Measurements from ENCODE around the gene EPN2.
A peak's percentile ranks its signal among the peaks of the same experiment; 100 is the strongest.

The EPN2 gene

DNA sequence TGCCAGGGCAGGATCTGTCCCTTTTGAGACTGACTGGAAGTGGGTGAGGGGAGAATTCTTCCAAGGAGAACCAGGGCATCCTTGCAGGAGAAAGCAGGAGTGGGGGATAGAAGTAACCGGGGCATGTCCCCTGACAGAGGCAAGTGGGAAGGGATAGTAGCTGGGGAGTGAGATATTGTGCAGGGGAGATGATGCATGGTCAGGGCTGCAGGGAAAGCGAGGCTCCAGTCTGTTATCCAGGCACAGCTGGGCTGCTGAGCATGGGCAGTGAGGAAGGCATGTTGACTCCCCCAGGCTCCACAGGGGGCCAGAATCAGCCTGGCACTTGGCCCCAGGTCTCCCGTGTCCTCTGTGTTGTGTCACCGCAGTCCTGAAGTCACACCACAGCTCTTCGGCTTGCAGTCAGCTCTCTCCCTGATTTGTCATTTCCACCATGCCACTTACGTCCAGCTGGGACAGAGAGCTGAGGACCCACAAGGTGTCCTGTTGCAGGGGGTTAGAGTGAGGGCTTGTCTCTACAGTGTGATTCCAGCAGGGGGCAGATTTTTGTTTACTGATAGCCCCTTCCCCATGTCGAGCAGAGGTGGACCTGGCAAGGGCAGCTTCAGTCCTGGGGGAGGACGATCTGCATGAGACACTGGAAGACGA is 84.4 kb downstream of the EPN2 start:
- Histone ChIP-seq H4K8ac (ENCODE audit: low read length) (no peak overlapping the region), H2BK5ac (ENCODE audit: low read depth, low read length, poor library complexity, severe bottlenecking) (no peak overlapping the region), H3K18ac (ENCODE audit: low read depth in 1 of 2, low read length in 2 of 2) (no peak overlapping the region), H3K27me3 (ENCODE audit: control insufficient read depth in 1 of 2, insufficient read depth in 1 of 2, low read length in 2 of 2) (no peaks in the 10 kb centered on the region), H2BK120ac (ENCODE audit: low read depth, low read length) (no peak overlapping the region), H3K23ac (ENCODE audit: low read length in 2 of 2) (no peak overlapping the region), H2AFZ (ENCODE audit: low read depth, low read length) (no peak overlapping the region), H3K4me3 (ENCODE audit: insufficient read depth in 1 of 2, low read depth in 1 of 2, low read length in 2 of 2) (no peak overlapping the region), H2BK15ac (ENCODE audit: low read depth, poor library complexity, severe bottlenecking) (no peak overlapping the region), H3K4me2 (ENCODE audit: low read length, poor library complexity, severe bottlenecking) (no peak overlapping the region), H2BK12ac (ENCODE audit: low read length in 2 of 2) (no peak overlapping the region), H3K9me3 (ENCODE audit: control insufficient read depth, low read length) (peaks cover 2% of the 10 kb centered on the region), H3K4me1 (ENCODE audit: control insufficient read depth, insufficient read depth, low read depth, low read length) (peaks cover 24% of the 10 kb centered on the region), H3K14ac (ENCODE audit: low read length in 2 of 2) (no peak overlapping the region), H3K36me3 (ENCODE audit: control insufficient read depth in 1 of 2, insufficient read depth in 2 of 2, low read depth in 1 of 2, low read length in 2 of 2) (peaks cover 25 to 57% of the 10 kb centered on the region in 2 experiments), H4K91ac (ENCODE audit: low read length) (no peak overlapping the region), H3K27ac (ENCODE audit: low read length, poor library complexity, severe bottlenecking) (no peak overlapping the region), H2AK5ac (ENCODE audit: low read length, severe bottlenecking) (no peak overlapping the region), H3K9ac (ENCODE audit: low read length) (no peak overlapping the region), H3K4ac (ENCODE audit: low read depth in 1 of 2, low read length in 2 of 2) (no peak overlapping the region), H3K79me1 (replicated peaks; ENCODE audit: low read length, poor library complexity, severe bottlenecking) (peaks cover 20% of the 10 kb centered on the region)
- no peak for DNase-seq
- 89% methylated on average over 9 of the region's 9 CpGs for WGBS

DNA sequence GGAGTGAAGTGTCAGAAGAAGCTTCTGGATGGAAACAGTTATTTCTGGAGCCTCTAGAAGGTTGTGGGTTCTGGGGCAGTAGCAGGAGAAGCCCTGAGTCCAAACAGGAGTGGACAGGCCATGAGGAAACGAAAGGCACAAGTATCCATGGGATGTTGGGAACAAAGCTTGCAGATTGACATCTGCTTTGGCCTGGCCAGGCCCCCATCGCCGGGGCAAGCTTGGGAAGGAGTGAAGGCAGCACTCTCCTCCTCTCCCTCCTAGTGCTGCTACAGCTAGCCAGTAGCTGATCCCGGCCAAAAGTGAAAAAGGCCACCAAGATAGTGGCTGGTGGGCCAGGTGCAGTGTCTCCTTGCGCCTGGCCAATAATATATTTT is 85.0 kb downstream of the EPN2 start:
- no peak overlapping the region for H3K18ac ChIP-seq (ENCODE audit: low read depth in 1 of 2, low read length in 2 of 2)
- H3K9me3 ChIP-seq (ENCODE audit: control insufficient read depth, low read length) = peaks cover 2% of the 10 kb centered on the region
- H3K9ac ChIP-seq (ENCODE audit: low read length) = no peak overlapping the region
- H3K4me2 ChIP-seq (ENCODE audit: low read length, poor library complexity, severe bottlenecking) = no peak overlapping the region
- H3K14ac ChIP-seq (ENCODE audit: low read length in 2 of 2) = no peak overlapping the region
- no peak overlapping the region for H4K8ac ChIP-seq (ENCODE audit: low read length)
- H3K36me3 ChIP-seq (ENCODE audit: control insufficient read depth in 1 of 2, insufficient read depth in 2 of 2, low read depth in 1 of 2, low read length in 2 of 2) = peaks cover 25 to 55% of the 10 kb centered on the region in 2 experiments
- no peak overlapping the region for H2AK5ac ChIP-seq (ENCODE audit: low read length, severe bottlenecking)
- no peak overlapping the region for H3K23ac ChIP-seq (ENCODE audit: low read length in 2 of 2)
- no peak overlapping the region for H2BK5ac ChIP-seq (ENCODE audit: low read depth, low read length, poor library complexity, severe bottlenecking)
- no peak overlapping the region for H3K4ac ChIP-seq (ENCODE audit: low read depth in 1 of 2, low read length in 2 of 2)
- no peak overlapping the region for H2BK15ac ChIP-seq (ENCODE audit: low read depth, poor library complexity, severe bottlenecking)
- H2BK12ac ChIP-seq (ENCODE audit: low read length in 2 of 2) = no peak overlapping the region
- no peak for DNase-seq
- H2AFZ ChIP-seq (ENCODE audit: low read depth, low read length) = no peak overlapping the region
- no peak overlapping the region for H3K4me3 ChIP-seq (ENCODE audit: insufficient read depth in 1 of 2, low read depth in 1 of 2, low read length in 2 of 2)
- H3K27ac ChIP-seq (ENCODE audit: low read length, poor library complexity, severe bottlenecking) = no peak overlapping the region
- peaks cover 22% of the 10 kb centered on the region for H3K4me1 ChIP-seq (ENCODE audit: control insufficient read depth, insufficient read depth, low read depth, low read length)
- peaks cover 20% of the 10 kb centered on the region for H3K79me1 ChIP-seq (replicated peaks; ENCODE audit: low read length, poor library complexity, severe bottlenecking)
- 99% methylated on average over 5 of the region's 5 CpGs for WGBS
- no peak overlapping the region for H2BK120ac ChIP-seq (ENCODE audit: low read depth, low read length)
- no peaks in the 10 kb centered on the region for H3K27me3 ChIP-seq (ENCODE audit: control insufficient read depth in 1 of 2, insufficient read depth in 1 of 2, low read length in 2 of 2)
- H4K91ac ChIP-seq (ENCODE audit: low read length) = no peak overlapping the region

DNA sequence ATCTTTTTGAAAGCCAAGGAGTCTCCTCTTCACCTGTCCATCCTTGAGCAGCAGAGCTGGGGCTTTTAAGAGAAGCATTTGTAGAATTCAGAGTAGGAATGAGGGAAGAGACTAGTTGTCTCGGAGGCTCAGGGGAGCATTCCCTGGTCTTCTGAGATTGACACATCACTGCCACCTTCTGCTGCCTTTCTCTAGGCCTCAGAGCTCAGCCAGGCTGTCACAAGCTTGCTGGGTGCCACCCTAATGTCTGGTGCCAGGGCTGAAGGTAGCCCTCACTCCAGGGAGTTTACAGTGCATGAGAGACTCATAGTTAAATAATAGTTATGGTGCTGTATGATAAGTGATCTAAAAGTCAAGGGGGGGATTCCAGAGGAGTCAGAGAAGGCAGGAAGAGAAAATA is 85.7 kb downstream of the EPN2 start:
- DNase-seq = no peak
- H3K4me2 ChIP-seq (ENCODE audit: low read length, poor library complexity, severe bottlenecking) = no peak overlapping the region
- no peak overlapping the region for H3K23ac ChIP-seq (ENCODE audit: low read length in 2 of 2)
- H3K18ac ChIP-seq (ENCODE audit: low read depth in 1 of 2, low read length in 2 of 2) = no peak overlapping the region
- H2BK5ac ChIP-seq (ENCODE audit: low read depth, low read length, poor library complexity, severe bottlenecking) = no peak overlapping the region
- no peak overlapping the region for H2BK12ac ChIP-seq (ENCODE audit: low read length in 2 of 2)
- H3K79me1 ChIP-seq (replicated peaks; ENCODE audit: low read length, poor library complexity, severe bottlenecking) = peaks cover 20% of the 10 kb centered on the region
- no peak overlapping the region for H4K8ac ChIP-seq (ENCODE audit: low read length)
- no peak overlapping the region for H3K9ac ChIP-seq (ENCODE audit: low read length)
- H3K36me3 ChIP-seq (ENCODE audit: control insufficient read depth in 1 of 2, insufficient read depth in 2 of 2, low read depth in 1 of 2, low read length in 2 of 2) = peaks cover 22 to 48% of the 10 kb centered on the region in 2 experiments
- H3K4me3 ChIP-seq (ENCODE audit: insufficient read depth in 1 of 2, low read depth in 1 of 2, low read length in 2 of 2) = no peak overlapping the region
- peaks cover 2% of the 10 kb centered on the region for H3K9me3 ChIP-seq (ENCODE audit: control insufficient read depth, low read length)
- no peak overlapping the region for H2AFZ ChIP-seq (ENCODE audit: low read depth, low read length)
- H3K27ac ChIP-seq (ENCODE audit: low read length, poor library complexity, severe bottlenecking) = no peak overlapping the region
- H3K4ac ChIP-seq (ENCODE audit: low read depth in 1 of 2, low read length in 2 of 2) = no peak overlapping the region
- H4K91ac ChIP-seq (ENCODE audit: low read length) = no peak overlapping the region
- H3K4me1 ChIP-seq (ENCODE audit: control insufficient read depth, insufficient read depth, low read depth, low read length) = peaks cover 20% of the 10 kb centered on the region
- no peaks in the 10 kb centered on the region for H3K27me3 ChIP-seq (ENCODE audit: control insufficient read depth in 1 of 2, insufficient read depth in 1 of 2, low read length in 2 of 2)
- H2BK15ac ChIP-seq (ENCODE audit: low read depth, poor library complexity, severe bottlenecking) = no peak overlapping the region
- peak overlapping the region; percentile 55 for H2AK5ac ChIP-seq (ENCODE audit: low read length, severe bottlenecking)
- 94% methylated on average over 1 of the region's 1 CpG for WGBS
- no peak overlapping the region for H3K14ac ChIP-seq (ENCODE audit: low read length in 2 of 2)
- no peak overlapping the region for H2BK120ac ChIP-seq (ENCODE audit: low read depth, low read length)

DNA sequence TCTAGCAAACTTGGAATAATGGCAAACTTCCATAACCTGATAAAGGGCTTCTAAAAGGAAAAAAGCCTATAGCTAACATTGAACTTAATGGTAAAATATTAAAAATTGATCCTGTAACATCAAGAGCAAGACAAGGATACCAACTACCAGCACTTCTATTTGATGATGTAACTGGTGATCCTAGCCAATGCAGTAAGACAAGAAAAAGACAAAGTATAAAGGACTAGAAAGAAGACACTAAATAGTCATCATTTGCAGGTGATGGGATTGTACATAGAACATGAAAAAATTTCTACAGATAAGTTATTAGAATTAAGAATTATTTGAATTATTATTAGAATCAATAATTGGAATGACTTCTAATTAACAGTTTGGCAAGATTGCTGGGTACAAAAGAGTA is 88.4 kb downstream of the EPN2 start:
- Histone ChIP-seq H3K36me3 (ENCODE audit: control insufficient read depth in 1 of 2, insufficient read depth in 2 of 2, low read depth in 1 of 2, low read length in 2 of 2) (peaks cover 26 to 54% of the 10 kb centered on the region in 2 experiments), H2BK12ac (ENCODE audit: low read length in 2 of 2) (no peak overlapping the region), H3K4me3 (ENCODE audit: insufficient read depth in 1 of 2, low read depth in 1 of 2, low read length in 2 of 2) (no peak overlapping the region), H3K4ac (ENCODE audit: low read depth in 1 of 2, low read length in 2 of 2) (no peak overlapping the region), H2BK5ac (ENCODE audit: low read depth, low read length, poor library complexity, severe bottlenecking) (no peak overlapping the region), H3K27ac (ENCODE audit: low read length, poor library complexity, severe bottlenecking) (no peak overlapping the region), H4K91ac (ENCODE audit: low read length) (no peak overlapping the region), H2BK15ac (ENCODE audit: low read depth, poor library complexity, severe bottlenecking) (no peak overlapping the region), H3K9ac (ENCODE audit: low read length) (no peak overlapping the region), H3K18ac (ENCODE audit: low read depth in 1 of 2, low read length in 2 of 2) (no peak overlapping the region), H3K9me3 (ENCODE audit: control insufficient read depth, low read length) (peaks cover 2% of the 10 kb centered on the region), H3K27me3 (ENCODE audit: control insufficient read depth in 1 of 2, insufficient read depth in 1 of 2, low read length in 2 of 2) (no peaks in the 10 kb centered on the region), H3K79me1 (replicated peaks; ENCODE audit: low read length, poor library complexity, severe bottlenecking) (peaks cover 12% of the 10 kb centered on the region), H2BK120ac (ENCODE audit: low read depth, low read length) (no peak overlapping the region), H3K23ac (ENCODE audit: low read length in 2 of 2) (no peak overlapping the region), H2AFZ (ENCODE audit: low read depth, low read length) (no peak overlapping the region), H3K14ac (ENCODE audit: low read length in 2 of 2) (no peak overlapping the region), H4K8ac (ENCODE audit: low read length) (no peak overlapping the region), H3K4me2 (ENCODE audit: low read length, poor library complexity, severe bottlenecking) (no peak overlapping the region), H3K4me1 (ENCODE audit: control insufficient read depth, insufficient read depth, low read depth, low read length) (peaks cover 32% of the 10 kb centered on the region), H2AK5ac (ENCODE audit: low read length, severe bottlenecking) (no peak overlapping the region)
- no peak for DNase-seq

Data from mesenchymal stem cell (in vitro differentiated cells and primary cell).